K562 (cell line): ENCODE measurements around the gene MAPT. TPM values are rescaled to one million over a fixed set of nuclear protein-coding genes. Genes with fewer than 3 reads are reported as not detected.

Experiments used
- ATAC-seq: fragments of 200-7000 bp; cut with Tn5 transposase; 3 replicates; pipeline ENCODE4 v1.9.1; 2020; ENCODE audit warnings: moderate library complexity
- BruUV-seq: library from RNA; stranded (reverse); fragments of 400-500 nt; replicated peaks from 2 replicates; lab custom pipeline; 2021; lab: Mats Ljungman, UMichigan
- CTCF ChIA-PET: fragments of 300-600 bp; formaldehyde crosslinking; extraction: SDS; loops from one replicate; lab custom pipeline; 2021; ENCODE audit warnings: low intra/inter-chr PET ratio; lab: Yijun Ruan, JAX
- POLR2A ChIA-PET: fragments of 300-600, 350-650 bp; sonication (Branson Sonifier 250); formaldehyde crosslinking; extraction: SDS; loops from one replicate; lab custom pipeline; 2021; ENCODE audit warnings: antibody characterized with exemption, inconsistent platforms; lab: Yijun Ruan, JAX
- DNase-seq, 4 experiments: peaks; one replicate each; pipeline versions ENCODE4 v3.0.0 to v3.0.0-alpha.2; 2011 to 2018; ENCODE audit warnings: low spot score in 3 of 4, mixed read lengths in 3 of 4; ENCODE audit errors: extremely low read depth in 1 of 4
- FAIRE-seq: peaks from 2 replicates; lab custom pipeline; 2011; peaks lifted over from hg19 to GRCh38; lab: Jason Lieb, UNC
- H2AFZ ChIP-seq: 2 replicates; pipeline ENCODE4 v1.6.0; 2011; ENCODE audit warnings: low read depth, low read length, control low read depth, inconsistent platforms
- H3K27ac ChIP-seq: fragments of 200-600 bp; 3 replicates; pipeline ENCODE4 v1.8.0; 2011; ENCODE audit warnings: low read depth, mild to moderate bottlenecking, control low read depth, inconsistent platforms, low read length, moderate library complexity, mixed read lengths; ENCODE audit errors: extremely low read depth
- H3K27me3 ChIP-seq, 2 experiments: fragments of 300-600 bp in 1 of 2; 2 replicates in 1 of 2; 3 replicates in 1 of 2; pipeline versions ENCODE4 v1.6.0 to v1.8.0; 2011; ENCODE audit warnings: inconsistent platforms in 2 of 2, low read length in 2 of 2, mild to moderate bottlenecking in 1 of 2, mixed read lengths in 1 of 2, moderate library complexity in 1 of 2; ENCODE audit not compliant: control insufficient read depth in 2 of 2, insufficient read depth in 2 of 2
- H3K36me3 ChIP-seq: fragments of 300-600 bp; 3 replicates; pipeline ENCODE4 v1.8.0; 2011; ENCODE audit warnings: mild to moderate bottlenecking, low read length, inconsistent platforms; ENCODE audit not compliant: control insufficient read depth, insufficient read depth
- H3K4me1 ChIP-seq, 2 experiments: fragments of 200-600 bp in 1 of 2; replicated peaks in 1 of 2; 2 replicates in 1 of 2; 3 replicates in 1 of 2; pipeline versions ENCODE4 v1.5.1 to v1.8.0; 2011; ENCODE audit warnings: inconsistent platforms in 2 of 2, low read length in 2 of 2, mild to moderate bottlenecking in 1 of 2, mixed read lengths in 1 of 2, moderate library complexity in 1 of 2; ENCODE audit not compliant: control insufficient read depth in 2 of 2, insufficient read depth in 2 of 2
- H3K4me2 ChIP-seq: 2 replicates; pipeline ENCODE4 v1.6.1; 2011; ENCODE audit warnings: low read length, control low read depth, inconsistent platforms, mixed read lengths; ENCODE audit not compliant: insufficient read depth
- H3K4me3 ChIP-seq: fragments of 200-600 bp; sonication (generic), shearing (Covaris generic); 2 replicates; pipeline ENCODE4 v1.5.1; 2016; ENCODE audit warnings: control low read depth, inconsistent platforms
- H3K79me2 ChIP-seq: fragments of 200-600 bp; 3 replicates; pipeline ENCODE4 v1.8.0; 2011; ENCODE audit warnings: low read length, inconsistent platforms; ENCODE audit not compliant: control insufficient read depth, insufficient read depth
- H3K9ac ChIP-seq, 2 experiments: 2 replicates each; pipeline versions ENCODE4 v1.6.0 to v1.6.1; 2011; ENCODE audit warnings: low read depth in 2 of 2, low read length in 2 of 2, control low read depth in 1 of 2, inconsistent platforms in 1 of 2, mild to moderate bottlenecking in 1 of 2, mixed read lengths in 1 of 2; ENCODE audit not compliant: insufficient read depth in 1 of 2
- H3K9me1 ChIP-seq: one replicate; pipeline ENCODE4 v1.6.0; 2011; ENCODE audit warnings: inconsistent platforms, mild to moderate bottlenecking, low read length, moderate library complexity; ENCODE audit not compliant: control insufficient read depth, insufficient read depth
- H3K9me3 ChIP-seq: replicated peaks from 2 replicates; pipeline ENCODE4 v1.5.1; 2011; ENCODE audit warnings: low read depth, low read length, inconsistent platforms; ENCODE audit not compliant: control insufficient read depth, insufficient read depth
- H4K20me1 ChIP-seq: replicated peaks from 2 replicates; pipeline ENCODE4 v1.6.1; 2011; ENCODE audit warnings: low read length, inconsistent platforms, mixed read lengths; ENCODE audit not compliant: control insufficient read depth, insufficient read depth
- DDX20 ChIP-seq: fragments of 450-650 bp; IDR thresholded peaks from 2 replicates; pipeline ENCODE4 v1.6.1; 2016; ENCODE audit warnings: missing genetic modification characterization, low read depth, mild to moderate bottlenecking, missing compliant biosample characterization, moderate library complexity
- SPI1 ChIP-seq: IDR thresholded peaks from 2 replicates; pipeline ENCODE4 v1.6.1; 2011; ENCODE audit warnings: low read depth, low read length, control low read depth, borderline replicate concordance
- ZNF318 ChIP-seq, 2 experiments: fragments of 450-650 bp; IDR thresholded peaks; 2 replicates each; pipeline ENCODE4 v1.6.1; 2016; ENCODE audit warnings: mild to moderate bottlenecking in 2 of 2, borderline replicate concordance in 1 of 2, low read depth in 1 of 2, moderate library complexity in 1 of 2
- WGBS: fragments of 100-300 bp; shearing (Covaris generic); methylation state at CpG from one replicate; pipeline ENCODE4 v1.1.6; 2016; ENCODE audit warnings: low coverage, mixed read lengths; ENCODE audit not compliant: insufficient coverage; ENCODE audit errors: missing lambda C conversion rate; 5-methylcytosine and 5-hydroxymethylcytosine counted together
- in situ Hi-C: fragments of 300-500 bp; cut with MboI; formaldehyde crosslinking; loops from 4 replicates; pipeline ENCODE4 v1.15.0; 2018; ENCODE audit warnings: inconsistent platforms, mixed read lengths
- intact Hi-C: fragments of 100-400 bp; cut with micrococcal nuclease; formaldehyde crosslinking; loops from 2 replicates; pipeline ENCODE4 v1.14.2; 2022
- polyA plus RNA-seq, 8 experiments: library from polyadenylated mRNA; depleted of rRNA in 4 of 8; stranded (reverse) in 5 of 8; unstranded in 3 of 8; fragments of >200 nt; fragmentation: Nextera tagmentation in 2 of 8; fragmentation: Illumina TruSeq in 1 of 8; extraction: Ambion mirVana in 2 of 8; extraction: Trizol in 1 of 8; gene quantifications; 2 replicates each; pipeline versions ENCODE4 v1.2.1 to v1.2.3, GENCODE V29; 2011 to 2014; ENCODE audit warnings: inconsistent platforms in 1 of 8, missing spikeins in 1 of 8
- total RNA-seq, 7 experiments: library from RNA; depleted of rRNA in 6 of 7; stranded (reverse); fragments of >200 nt in 6 of 7; fragmentation: Illumina TruSeq in 2 of 7; extraction: Trizol in 2 of 7; gene quantifications; 2 replicates each; pipeline versions ENCODE4 v1.2.1 to v1.2.3, GENCODE V29; 2011 to 2021; ENCODE audit warnings: low replicate concordance in 1 of 7

MAPT gene
- total and polyA plus RNA-seq, 9 of the 15 experiments (the other 6 are each of a cell fraction or from before 2014, with no cell fraction given), result 0.04 to 1.1 (median 0.36) TPM

GRCh38 chr17:46020023-46020761 lies 125.8 kb downstream of the MAPT start:
- in situ Hi-C loops, result no loop called here
- no peak overlapping the region for H3K4me2 ChIP-seq
- H3K9me1 ChIP-seq, result no peaks in the 10 kb centered on the region
- H2AFZ ChIP-seq, result no peak overlapping the region
- DNase-seq (no peak), FAIRE-seq (no peak), ATAC-seq (no peak)
- ChIA-PET CTCF (no interaction called here), POLR2A (interaction anchor here (1.3 kb wide), 1 partner anchor 13 kb away, joined by 3 read pairs; no protein-coding TSS in a partner anchor)
- WGBS, result 55% methylated on average over 11 of the region's 14 CpGs
- H3K79me2 ChIP-seq, result no peaks in the 10 kb centered on the region
- no peak overlapping the region for H3K4me3 ChIP-seq
- intact Hi-C loops, result no loop called here
- H3K9me3 ChIP-seq, result no peaks in the 10 kb centered on the region
- H3K4me1 ChIP-seq, result peaks cover 0 to 7% of the 10 kb centered on the region in 2 experiments; a peak in 3 of 5 replicates
- H4K20me1 ChIP-seq, result no peaks in the 10 kb centered on the region
- 0 out of 3 replicates have a peak, but pooled peaks cover 4% of the 10 kb centered on the region for H3K36me3 ChIP-seq
- H3K27me3 ChIP-seq, result no peaks in the 10 kb centered on the region
- no TSS peak for BruUV-seq
- H3K9ac ChIP-seq, result peak overlapping the region in 1 of 2 experiments; percentile 68; a peak in 1 of 4 replicates
- peak; percentile 43; the same call in 1 of the 2 replicates for TF ChIP-seq SPI1
- no peak for TF ChIP-seq DDX20
- H3K27ac ChIP-seq, result no peak overlapping the region

- Histone ChIP-seq H2AFZ (no peak overlapping the region), H3K9me1 (no peaks in the 10 kb centered on the region), H3K27me3 (no peaks in the 10 kb centered on the region), H3K4me3 (no peak overlapping the region), H3K36me3 (0 out of 3 replicates have a peak, but pooled peaks cover 4% of the 10 kb centered on the region), H3K79me2 (no peaks in the 10 kb centered on the region), H3K27ac (no peak overlapping the region), H3K9me3 (no peaks in the 10 kb centered on the region), H4K20me1 (no peaks in the 10 kb centered on the region), H3K4me1 (peaks cover 0 to 7% of the 10 kb centered on the region in 2 experiments; a peak in 3 of 5 replicates), H3K4me2 (no peak overlapping the region), H3K9ac (no peak overlapping the region)
- DNase-seq (no peak), FAIRE-seq (no peak), ATAC-seq (no peak)
- in situ Hi-C loops, result no loop called here
- WGBS, result 84% methylated on average over 10 of the region's 12 CpGs
- CTCF ChIA-PET, result no interaction called here
- POLR2A ChIA-PET, result interaction anchor here (1.6 kb wide), 1 partner anchor 14 kb away, joined by 5 read pairs; no protein-coding TSS in a partner anchor
- no TSS peak for BruUV-seq
- intact Hi-C loops, result no loop called here
- TF ChIP-seq ZNF318 (IDR thresholded peaks at IDR 0.05; ENCODE audit: borderline replicate concordance in 1 of 2, low read depth in 1 of 2), result no peak
These were observed 126.6 kb downstream of the MAPT start for GRCh38 chr17:46020998-46021397.
